Bladder microvascular endothelial cell (primary cell): ENCODE results near the gene SENP8. TPM values are rescaled to one million over a fixed set of nuclear protein-coding genes. Genes with fewer than 3 reads are reported as not detected.

Experiments used
- total RNA-seq: library from RNA; depleted of rRNA; stranded (reverse); fragments of >200 nt; gene quantifications from 2 replicates; pipeline ENCODE4 v1.2.3, GENCODE V29; 2014

Gene SENP8
- total RNA-seq, result 0.97 and 2.3 TPM in 2 replicates

GRCh38 chr15:72118017-72118978, at the start of gene SENP8, which contains the start of gene MYO9A:
TSS of gene SENP8 (plus strand) at chr15:72118403. CDS start at chr15:72139624, 21,221 bp downstream.
TSS of gene MYO9A (minus strand) at chr15:72118150. CDS start at chr15:72046563, 71,587 bp downstream.

Other genes starting within 250 kb of the SENP8 start
- gene MYO9A, start 253 bp upstream of the SENP8 start, total RNA-seq, result 19.6 and 46.9 TPM in 2 replicates
- gene GRAMD2A, start 79.4 kb downstream of the SENP8 start, total RNA-seq, result 0.16 and 0.19 TPM in 2 replicates
- 820 and 1,418 TPM in 2 replicates for gene PKM, start 112.8 kb downstream of the SENP8 start, total RNA-seq
- gene PARP6, start 154.2 kb downstream of the SENP8 start, total RNA-seq, result 7.8 and 21.5 TPM in 2 replicates
- 0.06 TPM in 1 of 2 replicates, not detected in the other for gene CELF6, start 201.8 kb downstream of the SENP8 start, total RNA-seq